ENCODE measurements around the gene DGCR6L. TPM values are rescaled to one million over a fixed set of nuclear protein-coding genes. Genes with fewer than 3 reads are reported as not detected.
"Not testable (repeated sequence)": the region's sequence is repeated elsewhere in the genome, so short reads cannot be mapped to it uniquely, and the experiment has no call there.

Gene DGCR6L
- total RNA-seq, 3 donors from 2014 or later = 58.3 to 73.6 (median 60.6) TPM

GRCh38 chr22:20312396-20313191 is 7.3 kb downstream of the DGCR6L start:
- TF ChIP-seq POLR2AphosphoS5 (IDR thresholded peaks at IDR 0.05) = no peak
- TF ChIP-seq POLR2A (IDR thresholded peaks at IDR 0.05) = no peak
- no peak for TF ChIP-seq CTCF (IDR thresholded peaks at IDR 0.05)
- no peaks in the 10 kb centered on the region for H3K4me1 ChIP-seq
- no peaks in the 10 kb centered on the region for H3K27me3 ChIP-seq
- intact Hi-C loops (cut with DNase I; ENCODE audit: low total_unique reads) = no loop called here
- no peaks in the 10 kb centered on the region for H3K9me3 ChIP-seq
- no peak overlapping the region for H3K4me3 ChIP-seq
- peak; percentile 7 to 31 for DNase-seq (ENCODE audit: low spot score in 2 of 2)
- H3K36me3 ChIP-seq = no peaks in the 10 kb centered on the region
- H3K27ac ChIP-seq = no peak overlapping the region

GRCh38 chr22:20311249-20312062 is 8.4 kb downstream of the DGCR6L start:
- H3K9me3 ChIP-seq; intact Hi-C loops (cut with DNase I; ENCODE audit: low total_unique reads); H3K4me1 ChIP-seq; H3K4me3 ChIP-seq; H3K27me3 ChIP-seq; H3K36me3 ChIP-seq; H3K27ac ChIP-seq: not testable (repeated sequence)
- peak in 1 of 2 donors; percentile 25 for DNase-seq (ENCODE audit: low spot score in 2 of 2)

- intact Hi-C loops (cut with DNase I; ENCODE audit: low total_unique reads); H3K36me3 ChIP-seq; H3K27ac ChIP-seq; H3K4me3 ChIP-seq; H3K27me3 ChIP-seq; H3K4me1 ChIP-seq; H3K9me3 ChIP-seq: not testable (repeated sequence)
- DNase-seq (ENCODE audit: low spot score in 2 of 2) = peak in 1 of 2 donors; percentile 36
These were observed 9.1 kb downstream of the DGCR6L start for GRCh38 chr22:20310773-20311172.

- H3K9me3 ChIP-seq; intact Hi-C loops (cut with DNase I; ENCODE audit: low total_unique reads); H3K4me3 ChIP-seq; H3K36me3 ChIP-seq; H3K27ac ChIP-seq; H3K4me1 ChIP-seq; H3K27me3 ChIP-seq; DNase-seq (ENCODE audit: low spot score in 2 of 2): not testable (repeated sequence)
These were observed 9.7 kb downstream of the DGCR6L start for GRCh38 chr22:20310180-20310579.

GRCh38 chr22:20308806-20309650 is 10.8 kb downstream of the DGCR6L start:
- H3K36me3 ChIP-seq; H3K9me3 ChIP-seq; H3K27ac ChIP-seq; DNase-seq (ENCODE audit: low spot score in 2 of 2); H3K27me3 ChIP-seq; H3K4me3 ChIP-seq; H3K4me1 ChIP-seq; intact Hi-C loops (cut with DNase I; ENCODE audit: low total_unique reads): not testable (repeated sequence)

- H3K4me1 ChIP-seq; H3K27ac ChIP-seq; H3K36me3 ChIP-seq; intact Hi-C loops (cut with DNase I; ENCODE audit: low total_unique reads); H3K27me3 ChIP-seq; H3K4me3 ChIP-seq; H3K9me3 ChIP-seq: not testable (repeated sequence)
- peak in 1 of 2 donors; percentile 15 for DNase-seq (ENCODE audit: low spot score in 2 of 2)
These were observed 12.1 kb downstream of the DGCR6L start for GRCh38 chr22:20307448-20308447.

- H3K27ac ChIP-seq; H3K9me3 ChIP-seq; H3K36me3 ChIP-seq; H3K4me3 ChIP-seq; H3K27me3 ChIP-seq; H3K4me1 ChIP-seq; intact Hi-C loops (cut with DNase I; ENCODE audit: low total_unique reads): not testable (repeated sequence)
- DNase-seq (ENCODE audit: low spot score in 2 of 2) = peak in 1 of 2 donors; percentile 37
These were observed 13.0 kb downstream of the DGCR6L start for GRCh38 chr22:20306646-20307447.

Data from breast epithelium (tissue), 4 donors.